Uterus (tissue), 2 donors: ENCODE data around the gene TAS1R2.

Source experiments
- POLR2A ChIP-seq, 2 donors: fragments of 450-650 bp; IDR thresholded peaks; one replicate each; pipeline ENCODE4 v1.6.1; 2016; ENCODE audit warnings: antibody characterized with exemption in 2 of 2, mild to moderate bottlenecking in 1 of 2, moderate library complexity in 1 of 2
- TF ChIP-seq, protein P1 (sequence below), 4 experiments: fragments of 200-600 bp in 2 of 4; fragments of 450-650 bp in 2 of 4; sonication (generic) in 2 of 4; IDR thresholded peaks; one replicate each; pipeline ENCODE4 v1.5.1; 2016 to 2019; ENCODE audit warnings: antibody characterized with exemption in 4 of 4, mild to moderate bottlenecking in 2 of 4, moderate library complexity in 1 of 4

DNA sequence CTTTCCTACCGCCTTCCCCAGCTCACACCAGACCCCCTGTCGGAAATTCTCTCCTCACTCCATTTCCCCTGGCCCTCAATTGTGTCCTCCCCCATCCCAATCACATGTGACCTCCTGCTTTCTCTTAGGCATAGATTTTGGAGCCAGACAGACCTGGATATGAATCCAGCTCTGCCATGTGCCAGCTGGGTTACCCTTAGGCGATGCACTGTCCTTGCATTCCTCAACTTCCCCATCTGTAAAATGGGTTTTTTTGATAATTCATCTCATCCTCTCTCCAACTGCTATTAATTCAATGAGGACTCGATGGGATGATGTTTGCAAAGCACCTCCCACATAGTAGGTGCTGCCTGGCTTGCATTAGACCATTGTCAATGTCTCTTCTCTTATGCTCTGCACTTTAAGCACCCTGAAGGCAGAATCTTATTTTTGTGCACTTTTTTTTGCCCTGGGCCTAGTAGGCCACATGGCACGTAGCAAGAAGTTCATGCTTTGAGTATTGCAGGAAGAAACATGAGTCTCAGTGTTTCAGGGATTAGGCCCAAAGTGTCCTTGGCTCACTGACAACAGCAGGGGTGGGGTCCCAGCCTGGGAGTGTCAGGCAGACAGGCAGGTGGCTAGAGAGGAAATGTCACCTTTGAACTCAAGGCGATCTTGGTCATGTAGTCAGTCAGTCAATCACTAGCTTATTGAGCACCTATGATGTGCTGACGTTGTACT lies 47.6 kb downstream of the TAS1R2 start:
- TF ChIP-seq, protein P1, sequence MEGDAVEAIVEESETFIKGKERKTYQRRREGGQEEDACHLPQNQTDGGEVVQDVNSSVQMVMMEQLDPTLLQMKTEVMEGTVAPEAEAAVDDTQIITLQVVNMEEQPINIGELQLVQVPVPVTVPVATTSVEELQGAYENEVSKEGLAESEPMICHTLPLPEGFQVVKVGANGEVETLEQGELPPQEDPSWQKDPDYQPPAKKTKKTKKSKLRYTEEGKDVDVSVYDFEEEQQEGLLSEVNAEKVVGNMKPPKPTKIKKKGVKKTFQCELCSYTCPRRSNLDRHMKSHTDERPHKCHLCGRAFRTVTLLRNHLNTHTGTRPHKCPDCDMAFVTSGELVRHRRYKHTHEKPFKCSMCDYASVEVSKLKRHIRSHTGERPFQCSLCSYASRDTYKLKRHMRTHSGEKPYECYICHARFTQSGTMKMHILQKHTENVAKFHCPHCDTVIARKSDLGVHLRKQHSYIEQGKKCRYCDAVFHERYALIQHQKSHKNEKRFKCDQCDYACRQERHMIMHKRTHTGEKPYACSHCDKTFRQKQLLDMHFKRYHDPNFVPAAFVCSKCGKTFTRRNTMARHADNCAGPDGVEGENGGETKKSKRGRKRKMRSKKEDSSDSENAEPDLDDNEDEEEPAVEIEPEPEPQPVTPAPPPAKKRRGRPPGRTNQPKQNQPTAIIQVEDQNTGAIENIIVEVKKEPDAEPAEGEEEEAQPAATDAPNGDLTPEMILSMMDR (IDR thresholded peaks at IDR 0.05) = no peak
- TF ChIP-seq POLR2A (IDR thresholded peaks at IDR 0.05) = no peak
